DND-41 (cell line): ENCODE measurements around the gene OTX2.

ENCODE experiments used
- ATAC-seq: fragments of 200-7000 bp; cut with Tn5 transposase; 3 replicates; pipeline ENCODE4 v1.9.1; 2021; ENCODE audit warnings: low read depth; ENCODE audit not compliant: insufficient read depth
- DNase-seq: peaks from one replicate; pipeline ENCODE4 v3.0.0-alpha.2; 2020
- H2AFZ ChIP-seq: 2 replicates; pipeline ENCODE4 v1.6.0; 2012; ENCODE audit warnings: low read depth, low read length
- H3K27ac ChIP-seq: 2 replicates; pipeline ENCODE4 v1.5.1; 2012; ENCODE audit warnings: low read length, inconsistent platforms
- H3K27me3 ChIP-seq: fragments of 200-600 bp; sonication (generic); 2 replicates; pipeline ENCODE4 v1.6.0; 2012; ENCODE audit warnings: low read length, mild to moderate bottlenecking, inconsistent platforms; ENCODE audit not compliant: insufficient read depth, poor library complexity
- H3K36me3 ChIP-seq: 2 replicates; pipeline ENCODE4 v1.5.1; 2012; ENCODE audit warnings: low read length, inconsistent platforms; ENCODE audit not compliant: insufficient read depth
- H3K4me1 ChIP-seq: 2 replicates; pipeline ENCODE4 v1.5.1; 2012; ENCODE audit warnings: mild to moderate bottlenecking, low read length; ENCODE audit not compliant: insufficient read depth
- H3K4me2 ChIP-seq: 2 replicates; pipeline ENCODE4 v1.6.0; 2012; ENCODE audit warnings: mild to moderate bottlenecking, moderate library complexity, low read length, inconsistent platforms; ENCODE audit not compliant: insufficient read depth
- H3K4me3 ChIP-seq, 2 experiments: fragments of 200-600 bp in 1 of 2; shearing (Covaris generic) in 1 of 2; 2 replicates each; pipeline ENCODE4 v1.5.1; 2012 to 2016; ENCODE audit warnings: inconsistent platforms in 2 of 2, low read length in 2 of 2, mild to moderate bottlenecking in 2 of 2, low read depth in 1 of 2, moderate library complexity in 1 of 2
- H3K79me2 ChIP-seq: 2 replicates; pipeline ENCODE4 v1.6.0; 2012; ENCODE audit warnings: low read length, inconsistent platforms; ENCODE audit not compliant: insufficient read depth
- H3K9ac ChIP-seq: 2 replicates; pipeline ENCODE4 v1.6.0; 2012; ENCODE audit warnings: low read depth, mild to moderate bottlenecking, inconsistent platforms, low read length, moderate library complexity
- H3K9me3 ChIP-seq: 2 replicates; pipeline ENCODE4 v1.5.1; 2012; ENCODE audit warnings: low read length, moderate library complexity, mild to moderate bottlenecking, inconsistent platforms; ENCODE audit not compliant: insufficient read depth, severe bottlenecking
- H4K20me1 ChIP-seq: 2 replicates; pipeline ENCODE4 v1.6.0; 2012; ENCODE audit warnings: low read length; ENCODE audit not compliant: insufficient read depth
- CTCF ChIP-seq: IDR thresholded peaks from 2 replicates; pipeline ENCODE4 v1.5.1; 2012; ENCODE audit warnings: borderline replicate concordance, low read length, moderate library complexity, mild to moderate bottlenecking; ENCODE audit not compliant: poor library complexity, severe bottlenecking; ENCODE audit errors: extremely low read depth
- EZH2 ChIP-seq: IDR thresholded peaks from 3 replicates; pipeline ENCODE4 v1.6.1; 2012; ENCODE audit warnings: borderline replicate concordance, low read depth, mild to moderate bottlenecking, moderate library complexity, low read length, inconsistent platforms; ENCODE audit not compliant: severe bottlenecking

OTX2 gene

GRCh38 chr14:56799343-56799645 is 11.0 kb downstream of the OTX2 start:
- H3K9me3 ChIP-seq: no peaks in the 10 kb centered on the region
- TF ChIP-seq EZH2: no peak
- no peaks in the 10 kb centered on the region for H4K20me1 ChIP-seq
- H3K4me2 ChIP-seq: no peak overlapping the region
- no peaks in the 10 kb centered on the region for H3K4me1 ChIP-seq
- H3K27ac ChIP-seq: no peak overlapping the region
- peaks cover 20% of the 10 kb centered on the region for H3K27me3 ChIP-seq
- H3K9ac ChIP-seq: no peak overlapping the region
- no peaks in the 10 kb centered on the region for H3K36me3 ChIP-seq
- no peak for ATAC-seq
- no peak overlapping the region for H3K4me3 ChIP-seq
- H3K79me2 ChIP-seq: no peaks in the 10 kb centered on the region
- no peak overlapping the region for H2AFZ ChIP-seq
- DNase-seq: no peak

- no peak for DNase-seq
- no peaks in the 10 kb centered on the region for H4K20me1 ChIP-seq
- H3K4me1 ChIP-seq: no peaks in the 10 kb centered on the region
- H3K4me2 ChIP-seq: no peak overlapping the region
- H3K9ac ChIP-seq: no peak overlapping the region
- no peaks in the 10 kb centered on the region for H3K9me3 ChIP-seq
- TF ChIP-seq CTCF (no peak), EZH2 (no peak)
- H2AFZ ChIP-seq: no peak overlapping the region
- H3K27me3 ChIP-seq: peaks cover 18% of the 10 kb centered on the region
- no peaks in the 10 kb centered on the region for H3K36me3 ChIP-seq
- no peaks in the 10 kb centered on the region for H3K79me2 ChIP-seq
- H3K27ac ChIP-seq: no peak overlapping the region
- no peak for ATAC-seq
- H3K4me3 ChIP-seq: no peak overlapping the region
Measured at GRCh38 chr14:56798447-56799342, 11.6 kb downstream of the OTX2 start.

- H3K79me2 ChIP-seq: no peaks in the 10 kb centered on the region
- H3K36me3 ChIP-seq: no peaks in the 10 kb centered on the region
- DNase-seq (no peak), ATAC-seq (no peak)
- H3K4me1 ChIP-seq: no peaks in the 10 kb centered on the region
- no peaks in the 10 kb centered on the region for H3K9me3 ChIP-seq
- no peak overlapping the region for H2AFZ ChIP-seq
- no peak overlapping the region for H3K4me3 ChIP-seq
- no peak overlapping the region for H3K9ac ChIP-seq
- H3K4me2 ChIP-seq: no peak overlapping the region
- peaks cover 16% of the 10 kb centered on the region for H3K27me3 ChIP-seq
- no peak overlapping the region for H3K27ac ChIP-seq
- H4K20me1 ChIP-seq: no peaks in the 10 kb centered on the region
- no peak for TF ChIP-seq EZH2
- no peak for TF ChIP-seq CTCF
Measured at GRCh38 chr14:56797569-56798446, 12.5 kb downstream of the OTX2 start.
